ENCODE data around the gene ITIH4. TPM values are rescaled to one million over a fixed set of nuclear protein-coding genes. Genes with fewer than 3 reads are reported as not detected.

The ITIH4 gene
- polyA plus RNA-seq, 1 donor from 2014 or later, result not detected

GRCh38 chr3:52792413-52792812 lies 38.1 kb downstream of the ITIH4 start:
- no peak overlapping the region for H3K27ac Mint-ChIP-seq
- no peaks in the 10 kb centered on the region for H3K27me3 Mint-ChIP-seq
- H3K4me1 Mint-ChIP-seq, result no peaks in the 10 kb centered on the region
- H3K4me3 Mint-ChIP-seq, result no peak overlapping the region
- H3K36me3 Mint-ChIP-seq, result peaks cover 2% of the 10 kb centered on the region
- H3K9me3 Mint-ChIP-seq, result no peaks in the 10 kb centered on the region

GRCh38 chr3:52791928-52792327 lies 38.5 kb downstream of the ITIH4 start:
- Mint-ChIP-seq H3K9me3 (no peaks in the 10 kb centered on the region), H3K27ac (no peak overlapping the region), H3K4me1 (no peaks in the 10 kb centered on the region), H3K4me3 (no peak overlapping the region), H3K36me3 (peaks cover 2% of the 10 kb centered on the region), H3K27me3 (no peaks in the 10 kb centered on the region)

- H3K27me3 Mint-ChIP-seq, result no peaks in the 10 kb centered on the region
- H3K36me3 Mint-ChIP-seq, result peaks cover 2% of the 10 kb centered on the region
- no peak overlapping the region for H3K4me3 Mint-ChIP-seq
- no peaks in the 10 kb centered on the region for H3K9me3 Mint-ChIP-seq
- H3K27ac Mint-ChIP-seq, result no peak overlapping the region
- H3K4me1 Mint-ChIP-seq, result no peaks in the 10 kb centered on the region
Observed at GRCh38 chr3:52791366-52791765, 39.1 kb downstream of the ITIH4 start.

- no peaks in the 10 kb centered on the region for H3K4me1 Mint-ChIP-seq
- no peak overlapping the region for H3K4me3 Mint-ChIP-seq
- H3K9me3 Mint-ChIP-seq, result no peaks in the 10 kb centered on the region
- H3K36me3 Mint-ChIP-seq, result peaks cover 2% of the 10 kb centered on the region
- H3K27me3 Mint-ChIP-seq, result no peaks in the 10 kb centered on the region
- H3K27ac Mint-ChIP-seq, result no peak overlapping the region
Observed at GRCh38 chr3:52790741-52791140, 39.7 kb downstream of the ITIH4 start.

GRCh38 chr3:52790337-52790736 lies 40.1 kb downstream of the ITIH4 start:
- no peaks in the 10 kb centered on the region for H3K27me3 Mint-ChIP-seq
- H3K27ac Mint-ChIP-seq, result no peak overlapping the region
- H3K9me3 Mint-ChIP-seq, result no peaks in the 10 kb centered on the region
- H3K36me3 Mint-ChIP-seq, result peaks cover 2% of the 10 kb centered on the region
- H3K4me1 Mint-ChIP-seq, result no peaks in the 10 kb centered on the region
- H3K4me3 Mint-ChIP-seq, result no peak overlapping the region

- H3K36me3 Mint-ChIP-seq, result peaks cover 2% of the 10 kb centered on the region
- H3K27me3 Mint-ChIP-seq, result peaks cover 2% of the 10 kb centered on the region
- H3K4me3 Mint-ChIP-seq, result no peak overlapping the region
- H3K9me3 Mint-ChIP-seq, result no peaks in the 10 kb centered on the region
- no peak overlapping the region for H3K27ac Mint-ChIP-seq
- H3K4me1 Mint-ChIP-seq, result no peaks in the 10 kb centered on the region
Observed at GRCh38 chr3:52789746-52790040, 40.8 kb downstream of the ITIH4 start.

GRCh38 chr3:52788890-52789745 lies 41.4 kb downstream of the ITIH4 start:
- peaks cover 2% of the 10 kb centered on the region for H3K36me3 Mint-ChIP-seq
- H3K4me3 Mint-ChIP-seq, result no peak overlapping the region
- peaks cover 4% of the 10 kb centered on the region for H3K27me3 Mint-ChIP-seq
- H3K27ac Mint-ChIP-seq, result no peak overlapping the region
- no peaks in the 10 kb centered on the region for H3K9me3 Mint-ChIP-seq
- H3K4me1 Mint-ChIP-seq, result no peaks in the 10 kb centered on the region

GRCh38 chr3:52787672-52788625 lies 42.5 kb downstream of the ITIH4 start:
- no peaks in the 10 kb centered on the region for H3K4me1 Mint-ChIP-seq
- H3K27ac Mint-ChIP-seq, result peak overlapping the region in 1 of 3 donors; percentile 23
- no peak overlapping the region for H3K4me3 Mint-ChIP-seq

GRCh38 chr3:52787246-52787645 lies 43.2 kb downstream of the ITIH4 start:
- Mint-ChIP-seq H3K4me1 (no peaks in the 10 kb centered on the region), H3K27ac (peak overlapping the region in 1 of 3 donors; percentile 23), H3K36me3 (peaks cover 2% of the 10 kb centered on the region), H3K4me3 (no peak overlapping the region), H3K27me3 (peaks cover 4% of the 10 kb centered on the region), H3K9me3 (no peaks in the 10 kb centered on the region)

More at GRCh38 chr3:52787672-52788625, 42.5 kb downstream of the ITIH4 start:
- H3K27me3 Mint-ChIP-seq, result peaks cover 4% of the 10 kb centered on the region
- peaks cover 2% of the 10 kb centered on the region for H3K36me3 Mint-ChIP-seq
- no peaks in the 10 kb centered on the region for H3K9me3 Mint-ChIP-seq

- H3K4me3 Mint-ChIP-seq, result no peak overlapping the region
- no peaks in the 10 kb centered on the region for H3K9me3 Mint-ChIP-seq
- H3K27me3 Mint-ChIP-seq, result peaks cover 4% of the 10 kb centered on the region
- no peak overlapping the region for H3K27ac Mint-ChIP-seq
- H3K4me1 Mint-ChIP-seq, result no peaks in the 10 kb centered on the region
- H3K36me3 Mint-ChIP-seq, result peaks cover 2% of the 10 kb centered on the region
Observed at GRCh38 chr3:52786330-52787215, 43.9 kb downstream of the ITIH4 start.

GRCh38 chr3:52784931-52785590 lies 45.4 kb downstream of the ITIH4 start:
- Mint-ChIP-seq H3K36me3 (peaks cover 2% of the 10 kb centered on the region), H3K27ac (no peak overlapping the region), H3K4me3 (no peak overlapping the region)

GRCh38 chr3:52784021-52784621 lies 46.4 kb downstream of the ITIH4 start:
- no peaks in the 10 kb centered on the region for H3K36me3 Mint-ChIP-seq
- H3K4me1 Mint-ChIP-seq, result peaks cover 7 to 10% (median 8%) of the 10 kb centered on the region in 3 donors
- H3K9me3 Mint-ChIP-seq, result no peaks in the 10 kb centered on the region
- peak overlapping the region in 1 of 3 donors; percentile 62 for H3K27ac Mint-ChIP-seq
- H3K27me3 Mint-ChIP-seq, result peaks cover 4% of the 10 kb centered on the region
- H3K4me3 Mint-ChIP-seq, result no peak overlapping the region

More at GRCh38 chr3:52784931-52785590, 45.4 kb downstream of the ITIH4 start:
- Mint-ChIP-seq H3K9me3 (no peaks in the 10 kb centered on the region), H3K4me1 (peaks cover 0 to 2% (median 2%) of the 10 kb centered on the region in 3 donors), H3K27me3 (peaks cover 4% of the 10 kb centered on the region)

GRCh38 chr3:52783211-52783555 lies 47.3 kb downstream of the ITIH4 start:
- Mint-ChIP-seq H3K27ac (no peak overlapping the region), H3K4me1 (peaks cover 7 to 12% (median 8%) of the 10 kb centered on the region in 3 donors), H3K27me3 (peaks cover 4% of the 10 kb centered on the region), H3K36me3 (no peaks in the 10 kb centered on the region), H3K4me3 (no peak overlapping the region), H3K9me3 (no peaks in the 10 kb centered on the region)

Measured in IgD-negative memory B cell (primary cell).